ENCODE data around the gene NDUFS7. TPM values are rescaled to one million over a fixed set of nuclear protein-coding genes. Genes with fewer than 3 reads are reported as not detected.

The NDUFS7 gene
- total and polyA plus RNA-seq, 2 donors (not counting 3 experiments of a cell fraction or from before 2014, with no cell fraction given): 101 to 224 TPM

DNA sequence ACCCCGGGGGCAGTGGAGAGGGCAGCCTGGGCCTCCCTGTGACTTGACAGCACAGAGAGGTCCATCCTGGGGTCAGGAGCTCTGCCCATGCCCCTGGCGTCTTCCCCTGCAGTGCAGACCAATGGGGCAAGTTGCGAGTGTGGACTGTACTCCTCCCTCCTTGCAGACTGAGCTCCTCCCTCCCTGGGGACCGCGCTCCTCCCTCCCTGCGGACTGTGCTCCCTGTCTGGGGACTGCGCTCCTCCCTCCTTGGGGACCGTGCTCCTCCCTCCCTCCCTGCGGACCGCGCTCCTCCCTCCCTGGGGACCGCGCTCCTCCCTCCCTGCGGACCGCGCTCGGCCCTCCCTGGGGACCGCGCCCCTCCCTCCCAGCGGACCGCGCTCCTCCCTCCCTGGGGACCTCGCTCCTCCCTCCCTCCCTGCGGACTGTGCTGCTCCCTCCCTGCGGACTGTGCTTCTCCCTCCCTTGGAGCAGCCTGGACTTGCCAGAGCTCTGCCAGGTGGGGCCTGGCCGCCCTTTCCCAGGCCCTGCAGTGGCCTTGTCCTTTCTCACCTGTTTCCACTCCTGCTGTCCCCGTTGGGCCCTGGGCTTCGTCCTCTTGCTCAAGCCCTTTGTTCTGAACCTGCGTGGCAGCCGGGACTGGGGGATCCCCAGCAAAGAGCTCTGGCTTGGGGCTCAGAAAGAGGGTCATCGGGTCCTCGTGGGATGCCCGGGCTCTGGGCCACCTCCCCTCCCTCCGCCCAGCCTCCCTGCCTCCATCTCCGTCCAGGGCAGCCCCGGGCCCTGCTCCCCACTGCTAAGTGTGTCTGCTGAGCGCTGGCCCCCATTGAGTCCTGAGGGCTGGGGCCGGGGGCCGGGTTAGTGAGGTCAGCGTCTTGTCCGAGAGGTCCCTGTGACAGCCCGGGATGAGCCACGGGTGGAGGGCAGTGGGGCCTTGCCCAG is 10.8 kb downstream of the NDUFS7 start:
- H3K9ac ChIP-seq (replicated peaks; ENCODE audit: extremely low read depth, insufficient read depth, low read length): no peak overlapping the region
- no peaks in the 10 kb centered on the region for H3K27me3 ChIP-seq (ENCODE audit: control insufficient read depth in 2 of 2, insufficient read depth in 2 of 2, low read length in 2 of 2)
- H4K20me1 ChIP-seq (replicated peaks; ENCODE audit: control insufficient read depth, extremely low read depth, insufficient read depth, low read length): no peaks in the 10 kb centered on the region
- H3K27ac ChIP-seq (ENCODE audit: insufficient read depth, low read depth, low read length): no peak overlapping the region
- no peaks in the 10 kb centered on the region for H3K79me2 ChIP-seq (ENCODE audit: control insufficient read depth, insufficient read depth, low read length)
- no TSS peak for BruUV-seq (replicated peaks)
- dilution Hi-C loops (cut with MboI; ENCODE audit: extremely low pct_ligation_motif_present, low sequenced_read_pairs): no loop called here
- ChIA-PET POLR2A (no interaction called here), CTCF (no interaction called here)
- no peaks in the 10 kb centered on the region for H3K9me3 ChIP-seq (replicated peaks; ENCODE audit: control insufficient read depth, insufficient read depth, low read length)
- no peak overlapping the region for H3K4me3 ChIP-seq (replicated peaks in 1 of 3; ENCODE audit: insufficient read depth in 1 of 3, low read depth in 1 of 3, low read length in 3 of 3)
- no peak overlapping the region for H3K4me2 ChIP-seq (ENCODE audit: insufficient read depth, low read length)
- no peak for FAIRE-seq
- H3K4me1 ChIP-seq (ENCODE audit: control insufficient read depth, extremely low read depth, insufficient read depth, low read length): no peaks in the 10 kb centered on the region
- no peak for TF ChIP-seq POLR2A (IDR thresholded peaks at IDR 0.05; ENCODE audit: low read depth, low read length)
- TF ChIP-seq, protein P1, sequence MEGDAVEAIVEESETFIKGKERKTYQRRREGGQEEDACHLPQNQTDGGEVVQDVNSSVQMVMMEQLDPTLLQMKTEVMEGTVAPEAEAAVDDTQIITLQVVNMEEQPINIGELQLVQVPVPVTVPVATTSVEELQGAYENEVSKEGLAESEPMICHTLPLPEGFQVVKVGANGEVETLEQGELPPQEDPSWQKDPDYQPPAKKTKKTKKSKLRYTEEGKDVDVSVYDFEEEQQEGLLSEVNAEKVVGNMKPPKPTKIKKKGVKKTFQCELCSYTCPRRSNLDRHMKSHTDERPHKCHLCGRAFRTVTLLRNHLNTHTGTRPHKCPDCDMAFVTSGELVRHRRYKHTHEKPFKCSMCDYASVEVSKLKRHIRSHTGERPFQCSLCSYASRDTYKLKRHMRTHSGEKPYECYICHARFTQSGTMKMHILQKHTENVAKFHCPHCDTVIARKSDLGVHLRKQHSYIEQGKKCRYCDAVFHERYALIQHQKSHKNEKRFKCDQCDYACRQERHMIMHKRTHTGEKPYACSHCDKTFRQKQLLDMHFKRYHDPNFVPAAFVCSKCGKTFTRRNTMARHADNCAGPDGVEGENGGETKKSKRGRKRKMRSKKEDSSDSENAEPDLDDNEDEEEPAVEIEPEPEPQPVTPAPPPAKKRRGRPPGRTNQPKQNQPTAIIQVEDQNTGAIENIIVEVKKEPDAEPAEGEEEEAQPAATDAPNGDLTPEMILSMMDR (IDR thresholded peaks at IDR 0.05; ENCODE audit: extremely low read depth in 1 of 2, insufficient read depth in 1 of 2, low read depth in 1 of 2, low read length in 2 of 2): no peak
- TF ChIP-seq MYC (IDR thresholded peaks at IDR 0.05; ENCODE audit: low read depth, low read length): no peak
- no peak for TF ChIP-seq POLR2AphosphoS5 (IDR thresholded peaks at IDR 0.05; ENCODE audit: insufficient read depth, low read depth, low read length)
- no peak for TF ChIP-seq FOS (IDR thresholded peaks at IDR 0.05; ENCODE audit: borderline replicate concordance, insufficient read depth, low read length)
- intact Hi-C loops (cut with micrococcal nuclease): no loop called here
- no peak for DNase-seq (ENCODE audit: low read depth, low spot score)
- H2AFZ ChIP-seq (ENCODE audit: low read depth, low read length): no peak overlapping the region
- H3K36me3 ChIP-seq (ENCODE audit: control insufficient read depth in 2 of 2, extremely low read depth in 1 of 2, insufficient read depth in 2 of 2, low read length in 2 of 2): peaks cover 3 to 12% of the 10 kb centered on the region in 2 experiments
- no peaks in the 10 kb centered on the region for H3K9me1 ChIP-seq (replicated peaks; ENCODE audit: control insufficient read depth, extremely low read depth, insufficient read depth, low read length)
